Sigmoid colon (tissue), 4 donors: Measurements from ENCODE around the gene ACTN4.

Experiments
- EP300 ChIP-seq, 4 donors: sonication (generic); formaldehyde crosslinking; IDR thresholded peaks; one replicate each; pipeline ENCODE4 v1.6.1; 2017; ENCODE audit warnings: antibody characterized with exemption in 4 of 4
- POLR2A ChIP-seq, 2 donors: fragments of 450-650 bp; IDR thresholded peaks; one replicate each; pipeline ENCODE4 v1.6.1; 2016; ENCODE audit warnings: antibody characterized with exemption in 2 of 2, mild to moderate bottlenecking in 2 of 2, moderate library complexity in 2 of 2
- TF ChIP-seq, protein P1 (sequence below), 4 experiments: fragments of 450-650 bp in 3 of 4; fragments of 200-600 bp in 1 of 4; IDR thresholded peaks; one replicate each; pipeline ENCODE4 v1.5.1; 2016 to 2019; ENCODE audit warnings: antibody characterized with exemption in 4 of 4, mild to moderate bottlenecking in 3 of 4, moderate library complexity in 2 of 4

DNA sequence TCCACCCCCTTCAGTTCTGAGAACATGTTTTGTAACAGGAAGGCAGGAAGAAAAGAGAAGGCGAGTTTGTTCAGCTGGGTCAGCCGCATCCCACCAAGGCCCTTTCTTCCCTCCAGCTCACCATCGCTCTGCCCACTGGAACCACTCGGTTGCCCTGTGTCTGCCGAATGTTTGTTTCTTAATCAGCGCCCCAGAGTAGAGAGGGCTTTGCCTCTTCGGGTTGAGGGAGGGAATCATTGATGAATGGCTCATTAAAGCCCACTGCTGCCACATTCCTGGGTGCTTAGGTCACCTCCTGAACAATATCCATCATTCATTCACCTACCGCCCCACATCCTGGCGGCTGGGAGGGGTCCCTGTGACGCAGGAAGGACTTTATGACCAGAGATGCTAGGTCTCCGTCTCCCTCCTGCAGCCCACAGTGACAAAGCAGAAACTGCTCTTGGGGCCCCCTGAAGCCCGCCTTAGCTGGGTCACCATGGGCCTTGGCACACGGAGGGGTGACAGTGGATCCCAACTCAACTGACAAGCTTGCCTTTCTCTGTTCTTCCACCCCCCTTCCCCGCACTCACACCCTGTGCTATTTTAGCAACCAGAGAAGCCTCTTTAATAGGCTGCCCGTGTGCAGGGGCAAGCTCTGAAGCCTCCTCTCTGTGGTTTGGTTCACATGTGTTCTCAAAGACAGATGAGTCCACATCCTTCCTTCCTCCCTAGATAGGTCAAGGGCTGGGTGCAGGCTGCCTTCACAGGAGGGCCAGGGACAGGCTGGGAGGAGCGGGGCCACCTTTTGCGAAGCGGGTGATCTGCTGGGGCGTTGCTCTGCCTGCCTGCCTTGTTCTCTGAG lies 46.2 kb downstream of the ACTN4 start:
- TF ChIP-seq, protein P1, sequence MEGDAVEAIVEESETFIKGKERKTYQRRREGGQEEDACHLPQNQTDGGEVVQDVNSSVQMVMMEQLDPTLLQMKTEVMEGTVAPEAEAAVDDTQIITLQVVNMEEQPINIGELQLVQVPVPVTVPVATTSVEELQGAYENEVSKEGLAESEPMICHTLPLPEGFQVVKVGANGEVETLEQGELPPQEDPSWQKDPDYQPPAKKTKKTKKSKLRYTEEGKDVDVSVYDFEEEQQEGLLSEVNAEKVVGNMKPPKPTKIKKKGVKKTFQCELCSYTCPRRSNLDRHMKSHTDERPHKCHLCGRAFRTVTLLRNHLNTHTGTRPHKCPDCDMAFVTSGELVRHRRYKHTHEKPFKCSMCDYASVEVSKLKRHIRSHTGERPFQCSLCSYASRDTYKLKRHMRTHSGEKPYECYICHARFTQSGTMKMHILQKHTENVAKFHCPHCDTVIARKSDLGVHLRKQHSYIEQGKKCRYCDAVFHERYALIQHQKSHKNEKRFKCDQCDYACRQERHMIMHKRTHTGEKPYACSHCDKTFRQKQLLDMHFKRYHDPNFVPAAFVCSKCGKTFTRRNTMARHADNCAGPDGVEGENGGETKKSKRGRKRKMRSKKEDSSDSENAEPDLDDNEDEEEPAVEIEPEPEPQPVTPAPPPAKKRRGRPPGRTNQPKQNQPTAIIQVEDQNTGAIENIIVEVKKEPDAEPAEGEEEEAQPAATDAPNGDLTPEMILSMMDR (IDR thresholded peaks at IDR 0.05): no peak
- no peak for TF ChIP-seq EP300 (IDR thresholded peaks at IDR 0.05)
- TF ChIP-seq POLR2A (IDR thresholded peaks at IDR 0.05): no peak
